ENCODE measurements around the gene PARN. TPM values are rescaled to one million over a fixed set of nuclear protein-coding genes. Genes with fewer than 3 reads are reported as not detected.
"Not testable (repeated sequence)": the region's sequence is repeated elsewhere in the genome, so short reads cannot be mapped to it uniquely, and the experiment has no call there.

The PARN gene
- total and polyA plus RNA-seq, 4 donors: 8.1 to 32.2 (median 22.0) TPM

DNA sequence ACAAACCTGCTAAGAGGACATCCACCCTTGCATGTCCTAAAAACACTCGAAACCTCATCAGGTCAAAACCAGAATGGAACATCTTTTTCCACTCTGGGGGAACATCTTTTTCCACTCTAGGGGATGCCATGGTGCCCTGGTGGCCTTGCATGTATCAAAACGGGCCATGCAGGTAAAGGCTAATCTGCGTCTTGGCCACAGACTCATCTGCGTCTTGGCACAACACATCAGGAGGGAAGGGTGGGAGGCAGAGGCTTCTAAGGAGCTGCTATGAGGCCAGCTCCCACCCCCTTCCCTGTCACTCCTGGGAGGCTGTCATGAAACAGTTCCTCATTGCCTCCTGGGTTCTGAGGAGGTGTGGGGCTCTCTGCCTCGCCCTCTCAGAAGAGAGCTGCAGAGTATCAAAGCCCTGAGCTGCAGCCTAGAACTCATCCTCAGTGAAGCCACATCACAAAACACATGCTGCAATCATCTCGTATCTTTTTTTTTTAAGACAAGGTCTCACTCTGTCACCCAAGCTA, 27.6 kb downstream of the PARN start:
- Histone ChIP-seq H3K9me3 (ENCODE audit: control insufficient read depth, low read length) (no peaks in the 10 kb centered on the region), H3K4me1 (ENCODE audit: control insufficient read depth in 1 of 2, insufficient read depth in 2 of 2, low read length in 2 of 2) (no peaks in the 10 kb centered on the region), H3K36me3 (ENCODE audit: control insufficient read depth in 1 of 2, insufficient read depth in 2 of 2, low read length in 1 of 2) (peaks cover 3 to 8% of the 10 kb centered on the region in 2 donors), H3K27me3 (ENCODE audit: control insufficient read depth in 1 of 2, insufficient read depth in 2 of 2, low read length in 1 of 2) (no peaks in the 10 kb centered on the region), H3K27ac (ENCODE audit: low read depth in 1 of 2, low read length in 2 of 2) (no peak overlapping the region), H3K4me3 (ENCODE audit: low read length in 2 of 2) (no peak overlapping the region)
- no peak for DNase-seq
- intact Hi-C loops (cut with DNase I): no loop called here
- no peak for ATAC-seq (ENCODE audit: low FRiP score)
- WGBS, 2 donors: 93 to 94% methylated on average over 6 of the region's 6 CpGs

DNA sequence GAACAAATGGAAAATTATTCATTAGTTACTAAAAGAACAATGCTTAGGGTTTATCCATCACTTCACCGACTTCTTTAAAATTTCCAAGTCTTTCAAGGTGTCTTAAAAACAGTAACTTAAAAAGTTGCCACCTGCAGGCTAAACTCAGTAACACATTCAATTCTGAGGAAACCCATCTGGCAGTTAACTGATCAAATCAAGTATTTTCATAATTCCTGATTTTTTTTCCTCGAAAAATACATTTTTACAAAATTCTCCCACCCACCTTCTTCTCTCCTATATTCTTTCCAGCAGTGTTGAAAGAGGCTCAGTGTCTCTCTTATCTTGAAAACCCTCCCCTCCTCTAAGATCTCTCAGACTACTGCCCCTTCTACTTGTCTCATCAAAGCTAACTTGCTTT, 29.9 kb downstream of the PARN start:
- H3K4me3 ChIP-seq (ENCODE audit: low read length in 2 of 2): no peak overlapping the region
- no peak for ATAC-seq (ENCODE audit: low FRiP score)
- intact Hi-C loops (cut with DNase I): no loop called here
- H3K4me1 ChIP-seq (ENCODE audit: control insufficient read depth in 1 of 2, insufficient read depth in 2 of 2, low read length in 2 of 2): no peaks in the 10 kb centered on the region
- DNase-seq: no peak
- no peak overlapping the region for H3K27ac ChIP-seq (ENCODE audit: low read depth in 1 of 2, low read length in 2 of 2)
- H3K27me3 ChIP-seq (ENCODE audit: control insufficient read depth in 1 of 2, insufficient read depth in 2 of 2, low read length in 1 of 2): no peaks in the 10 kb centered on the region
- no peaks in the 10 kb centered on the region for H3K9me3 ChIP-seq (ENCODE audit: control insufficient read depth, low read length)
- 32 to 37% methylated on average over 2 of the region's 2 CpGs for WGBS, 2 donors
- peaks cover 3 to 7% of the 10 kb centered on the region in 2 donors for H3K36me3 ChIP-seq (ENCODE audit: control insufficient read depth in 1 of 2, insufficient read depth in 2 of 2, low read length in 1 of 2)

DNA sequence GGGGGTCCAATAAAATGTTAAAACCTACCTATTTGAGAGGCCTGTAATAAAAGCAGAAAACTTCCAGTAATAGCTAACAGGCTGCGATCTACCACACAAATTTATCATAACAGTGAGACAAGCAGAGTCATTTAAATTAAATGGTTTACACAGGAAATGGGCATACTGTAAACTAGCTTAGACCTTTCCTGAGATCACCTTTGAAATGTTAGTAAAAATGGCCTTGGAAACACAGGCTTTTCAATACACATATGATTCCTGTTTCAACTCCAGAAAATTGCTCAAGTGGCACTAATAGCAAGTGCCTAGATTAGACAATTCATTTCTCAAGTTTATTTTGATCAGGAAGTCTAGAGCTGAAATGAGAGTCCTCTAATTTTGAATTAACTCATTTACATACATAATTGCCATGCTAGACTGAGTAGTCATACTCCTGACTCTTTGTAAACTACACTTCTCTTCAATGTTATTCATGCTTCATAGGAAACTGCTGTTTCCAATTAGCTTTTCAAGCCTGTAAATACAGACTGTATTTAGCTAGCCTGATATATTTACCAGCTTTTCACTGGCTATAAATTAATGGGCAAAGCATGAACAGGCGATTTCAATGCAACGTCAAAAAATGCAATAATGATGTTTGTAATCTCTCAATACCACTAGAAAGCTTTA, 43.3 kb downstream of the PARN start:
- intact Hi-C loops (cut with DNase I): no loop called here
- 77 to 81% methylated on average over 3 of the region's 3 CpGs for WGBS, 2 donors
- Histone ChIP-seq H3K4me1 (ENCODE audit: control insufficient read depth in 1 of 2, insufficient read depth in 2 of 2, low read length in 2 of 2) (no peaks in the 10 kb centered on the region), H3K4me3 (ENCODE audit: low read length in 2 of 2) (no peak overlapping the region), H3K9me3 (ENCODE audit: control insufficient read depth, low read length) (no peaks in the 10 kb centered on the region), H3K27ac (ENCODE audit: low read depth in 1 of 2, low read length in 2 of 2) (no peak overlapping the region), H3K36me3 (ENCODE audit: control insufficient read depth in 1 of 2, insufficient read depth in 2 of 2, low read length in 1 of 2) (peaks cover 3 to 7% of the 10 kb centered on the region in 2 donors), H3K27me3 (ENCODE audit: control insufficient read depth in 1 of 2, insufficient read depth in 2 of 2, low read length in 1 of 2) (no peaks in the 10 kb centered on the region)
- ATAC-seq (ENCODE audit: low FRiP score) (no peak), DNase-seq (no peak)

DNA sequence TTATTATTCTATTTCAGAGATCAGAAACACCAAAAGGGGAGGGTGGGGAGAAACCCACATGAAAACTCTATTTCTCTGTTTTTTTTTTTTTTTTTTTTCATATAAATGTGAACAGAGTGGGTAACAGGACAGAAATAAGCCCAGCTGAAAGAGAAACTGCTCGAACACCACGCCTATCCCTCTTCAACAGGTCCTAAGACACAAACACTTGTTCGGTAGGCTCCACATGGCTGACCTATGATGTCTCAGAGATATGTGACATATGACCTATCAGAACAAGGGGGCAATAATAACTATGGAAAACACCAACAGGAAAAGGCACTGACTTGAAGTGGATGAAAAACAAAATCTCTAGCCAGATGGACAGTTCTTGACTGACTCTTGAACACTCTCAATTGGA, 44.8 kb downstream of the PARN start:
- 93 to 97% methylated on average over 3 of the region's 3 CpGs for WGBS, 2 donors
- Histone ChIP-seq H3K4me3 (ENCODE audit: low read length in 2 of 2) (no peak overlapping the region), H3K27ac (ENCODE audit: low read depth in 1 of 2, low read length in 2 of 2) (no peak overlapping the region), H3K36me3 (ENCODE audit: control insufficient read depth in 1 of 2, insufficient read depth in 2 of 2, low read length in 1 of 2) (peaks cover 3 to 5% of the 10 kb centered on the region in 2 donors), H3K4me1 (ENCODE audit: control insufficient read depth in 1 of 2, insufficient read depth in 2 of 2, low read length in 2 of 2) (no peaks in the 10 kb centered on the region), H3K9me3 (ENCODE audit: control insufficient read depth, low read length) (no peaks in the 10 kb centered on the region), H3K27me3 (ENCODE audit: control insufficient read depth in 1 of 2, insufficient read depth in 2 of 2, low read length in 1 of 2) (no peaks in the 10 kb centered on the region)
- no peak for ATAC-seq (ENCODE audit: low FRiP score)
- no peak for DNase-seq
- intact Hi-C loops (cut with DNase I): no loop called here

DNA sequence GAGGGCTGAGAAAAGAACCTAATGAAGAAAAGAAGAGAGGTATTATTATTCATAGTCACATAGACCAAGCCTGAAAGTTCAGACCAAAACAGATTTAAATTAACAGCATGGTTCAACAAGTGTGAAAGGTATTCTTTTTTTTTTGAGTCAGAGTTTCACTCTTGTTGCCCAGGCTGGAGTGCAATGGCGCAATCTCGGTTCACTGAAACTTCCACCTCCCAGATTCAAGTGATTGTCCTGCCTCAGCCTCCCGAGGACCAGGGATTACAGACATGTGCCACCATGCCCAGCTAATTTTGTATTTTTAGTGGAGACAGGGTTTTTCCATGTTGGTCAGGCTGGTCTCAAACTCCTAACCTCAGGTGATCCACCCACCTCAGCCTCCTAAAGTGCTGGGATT, 49.1 kb downstream of the PARN start:
- WGBS, 2 donors: 92 to 94% methylated on average over 3 of the region's 3 CpGs

DNA sequence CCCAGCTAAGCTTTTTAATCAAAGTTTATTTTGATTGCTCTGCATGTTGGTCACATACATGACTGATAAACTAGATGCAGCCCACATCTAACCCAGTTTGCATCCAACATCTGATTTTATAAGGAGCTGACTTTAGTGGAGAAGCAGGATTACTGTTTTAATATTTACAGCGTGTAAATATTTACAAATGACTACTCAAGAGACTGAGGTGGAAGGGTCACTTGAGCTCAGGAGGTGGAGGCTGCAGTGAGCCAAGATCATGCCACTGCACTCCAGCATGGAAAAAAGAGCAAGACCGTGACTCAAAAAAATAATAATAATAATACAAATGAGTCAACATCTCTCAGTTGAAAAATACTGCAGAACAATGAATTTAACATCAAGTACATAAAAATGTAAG, 50.8 kb downstream of the PARN start:
- Histone ChIP-seq H3K9me3 (ENCODE audit: control insufficient read depth, low read length) (no peaks in the 10 kb centered on the region), H3K36me3 (ENCODE audit: control insufficient read depth in 1 of 2, insufficient read depth in 2 of 2, low read length in 1 of 2) (peaks cover 0 to 3% of the 10 kb centered on the region in 2 donors), H3K4me3 (ENCODE audit: low read length in 2 of 2) (no peak overlapping the region), H3K27me3 (ENCODE audit: control insufficient read depth in 1 of 2, insufficient read depth in 2 of 2, low read length in 1 of 2) (no peaks in the 10 kb centered on the region), H3K4me1 (ENCODE audit: control insufficient read depth in 1 of 2, insufficient read depth in 2 of 2, low read length in 2 of 2) (no peaks in the 10 kb centered on the region), H3K27ac (ENCODE audit: low read depth in 1 of 2, low read length in 2 of 2) (no peak overlapping the region)
- DNase-seq (no peak), ATAC-seq (ENCODE audit: low FRiP score) (no peak)
- 69 to 73% methylated on average over 2 of the region's 2 CpGs for WGBS, 2 donors
- intact Hi-C loops (cut with DNase I): no loop called here

More for the DNA sequence above, 49.1 kb downstream of the PARN start:
- H3K27me3 ChIP-seq (ENCODE audit: control insufficient read depth in 1 of 2, insufficient read depth in 2 of 2, low read length in 1 of 2); H3K4me1 ChIP-seq (ENCODE audit: control insufficient read depth in 1 of 2, insufficient read depth in 2 of 2, low read length in 2 of 2); H3K9me3 ChIP-seq (ENCODE audit: control insufficient read depth, low read length); H3K36me3 ChIP-seq (ENCODE audit: control insufficient read depth in 1 of 2, insufficient read depth in 2 of 2, low read length in 1 of 2); DNase-seq; H3K4me3 ChIP-seq (ENCODE audit: low read length in 2 of 2); ATAC-seq (ENCODE audit: low FRiP score); H3K27ac ChIP-seq (ENCODE audit: low read depth in 1 of 2, low read length in 2 of 2); intact Hi-C loops (cut with DNase I): not testable (repeated sequence)

DNA sequence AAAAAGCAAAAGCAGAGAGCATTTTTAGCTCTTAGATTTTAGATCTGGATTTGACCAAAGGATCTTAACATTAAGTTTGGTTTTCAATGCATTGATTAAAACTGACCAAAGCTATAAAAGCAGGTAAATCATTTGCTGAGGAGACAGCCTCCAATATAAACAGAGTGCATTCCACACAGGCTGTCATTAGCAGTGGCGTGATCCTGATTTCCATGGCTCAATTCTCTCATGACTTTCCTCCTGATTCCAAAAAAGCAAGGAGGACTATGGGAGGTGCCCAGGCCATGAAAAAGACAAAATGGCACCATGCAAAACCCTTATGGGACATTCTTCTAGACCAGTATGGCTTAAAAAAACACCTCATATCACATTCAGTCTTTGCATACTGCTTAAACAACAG, 53.5 kb downstream of the PARN start:
- Histone ChIP-seq H3K27ac (ENCODE audit: low read depth in 1 of 2, low read length in 2 of 2) (no peak overlapping the region), H3K36me3 (ENCODE audit: control insufficient read depth in 1 of 2, insufficient read depth in 2 of 2, low read length in 1 of 2) (peaks cover 0 to 5% of the 10 kb centered on the region in 2 donors), H3K9me3 (ENCODE audit: control insufficient read depth, low read length) (no peaks in the 10 kb centered on the region), H3K4me1 (ENCODE audit: control insufficient read depth in 1 of 2, insufficient read depth in 2 of 2, low read length in 2 of 2) (no peaks in the 10 kb centered on the region), H3K4me3 (ENCODE audit: low read length in 2 of 2) (no peak overlapping the region), H3K27me3 (ENCODE audit: control insufficient read depth in 1 of 2, insufficient read depth in 2 of 2, low read length in 1 of 2) (no peaks in the 10 kb centered on the region)
- intact Hi-C loops (cut with DNase I): no loop called here
- DNase-seq (no peak), ATAC-seq (ENCODE audit: low FRiP score) (no peak)
- 93 to 97% methylated on average over 1 of the region's 1 CpG for WGBS, 2 donors

DNA sequence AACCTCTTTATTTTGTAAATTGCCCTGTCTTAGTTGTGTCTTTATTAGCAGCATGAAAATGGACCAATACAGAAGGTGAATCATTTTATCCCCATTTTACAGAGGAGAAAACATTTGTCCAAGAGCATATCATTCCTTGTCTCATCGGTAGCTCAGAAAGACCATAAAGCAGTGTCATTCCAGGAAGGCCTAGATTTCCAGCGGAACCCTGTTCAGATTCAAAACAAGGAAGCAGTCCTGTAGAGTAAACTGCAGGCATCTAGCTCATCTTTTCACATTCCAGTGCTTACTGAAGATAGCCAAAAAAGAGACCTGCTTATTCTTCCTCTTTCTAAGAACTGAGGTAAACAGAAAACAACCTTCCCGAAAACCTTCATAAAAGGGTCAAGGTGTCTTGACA, 54.0 kb downstream of the PARN start:
- H3K9me3 ChIP-seq (ENCODE audit: control insufficient read depth, low read length): no peaks in the 10 kb centered on the region
- H3K4me1 ChIP-seq (ENCODE audit: control insufficient read depth in 1 of 2, insufficient read depth in 2 of 2, low read length in 2 of 2): no peaks in the 10 kb centered on the region
- no peaks in the 10 kb centered on the region for H3K27me3 ChIP-seq (ENCODE audit: control insufficient read depth in 1 of 2, insufficient read depth in 2 of 2, low read length in 1 of 2)
- no peak overlapping the region for H3K4me3 ChIP-seq (ENCODE audit: low read length in 2 of 2)
- intact Hi-C loops (cut with DNase I): no loop called here
- peaks cover 0 to 5% of the 10 kb centered on the region in 2 donors for H3K36me3 ChIP-seq (ENCODE audit: control insufficient read depth in 1 of 2, insufficient read depth in 2 of 2, low read length in 1 of 2)
- 97% methylated on average over 3 of the region's 3 CpGs for WGBS, 2 donors
- ATAC-seq (ENCODE audit: low FRiP score): no peak
- DNase-seq: no peak
- H3K27ac ChIP-seq (ENCODE audit: low read depth in 1 of 2, low read length in 2 of 2): no peak overlapping the region

DNA sequence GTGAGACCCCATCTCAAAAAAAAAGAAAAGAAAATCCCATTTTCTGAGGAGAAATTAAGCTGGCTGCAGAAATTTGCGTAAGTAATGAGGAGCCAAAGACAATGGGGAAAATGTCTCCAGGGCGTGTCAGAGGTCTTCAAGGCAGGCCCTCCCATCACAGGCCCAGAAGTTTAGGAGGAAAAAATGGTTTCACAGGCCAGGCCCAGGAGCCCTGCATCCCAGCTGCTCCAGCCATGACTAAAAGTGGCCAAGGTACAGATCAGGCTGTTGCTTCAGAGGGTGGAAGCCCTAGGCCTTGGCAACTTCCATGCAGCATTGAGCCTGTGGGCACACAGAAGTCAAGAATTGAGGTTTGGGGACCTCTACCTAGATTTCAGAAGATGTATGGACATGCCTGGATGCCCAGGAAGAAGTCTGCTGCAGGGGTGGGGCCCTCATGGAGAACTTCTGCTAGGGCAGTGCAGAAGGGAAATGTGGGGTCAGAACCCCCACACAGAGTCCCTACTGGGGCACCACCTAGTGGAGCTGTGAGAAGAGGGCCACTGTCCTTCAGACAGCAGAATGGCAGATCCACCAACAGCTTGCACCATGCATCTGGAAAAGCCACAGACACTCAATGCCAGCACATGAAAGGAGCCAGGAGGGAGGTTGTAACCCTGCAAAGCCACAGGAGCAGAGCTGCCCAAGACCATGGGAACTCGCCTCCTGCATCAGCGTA, 55.2 kb downstream of the PARN start:
- ATAC-seq (ENCODE audit: low FRiP score); intact Hi-C loops (cut with DNase I); H3K36me3 ChIP-seq (ENCODE audit: control insufficient read depth in 1 of 2, insufficient read depth in 2 of 2, low read length in 1 of 2); H3K4me1 ChIP-seq (ENCODE audit: control insufficient read depth in 1 of 2, insufficient read depth in 2 of 2, low read length in 2 of 2); DNase-seq; H3K4me3 ChIP-seq (ENCODE audit: low read length in 2 of 2); H3K27ac ChIP-seq (ENCODE audit: low read depth in 1 of 2, low read length in 2 of 2); H3K9me3 ChIP-seq (ENCODE audit: control insufficient read depth, low read length); H3K27me3 ChIP-seq (ENCODE audit: control insufficient read depth in 1 of 2, insufficient read depth in 2 of 2, low read length in 1 of 2): not testable (repeated sequence)
- 99% methylated on average over 4 of the region's 4 CpGs for WGBS, 2 donors
